Activated naive CD8-positive, alpha-beta T cell (primary cell): Measurements from ENCODE around the gene MBD3L5.

Experiments used
- H3K27ac Mint-ChIP-seq: one replicate; pipeline ENCODE4 v1.8.0; 2021; ENCODE audit warnings: mixed read lengths
- H3K27me3 Mint-ChIP-seq: one replicate; pipeline ENCODE4 v1.8.0; 2021; ENCODE audit warnings: mixed read lengths
- H3K36me3 Mint-ChIP-seq: one replicate; pipeline ENCODE4 v1.8.0; 2021; ENCODE audit warnings: mixed read lengths
- H3K4me1 Mint-ChIP-seq: one replicate; pipeline ENCODE4 v1.8.0; 2021; ENCODE audit warnings: low read depth, mixed read lengths
- H3K4me3 Mint-ChIP-seq: one replicate; pipeline ENCODE4 v1.8.0; 2021; ENCODE audit warnings: mild to moderate bottlenecking, mixed read lengths
- H3K9me3 Mint-ChIP-seq: one replicate; pipeline ENCODE4 v1.8.0; 2021; ENCODE audit warnings: low read depth, mixed read lengths

MBD3L5 gene

GRCh38 chr19:7067716-7068115 is 37.3 kb downstream of the MBD3L5 start:
- H3K27ac Mint-ChIP-seq, result no peak overlapping the region
- no peaks in the 10 kb centered on the region for H3K9me3 Mint-ChIP-seq
- H3K4me3 Mint-ChIP-seq, result no peak overlapping the region
- H3K36me3 Mint-ChIP-seq, result no peaks in the 10 kb centered on the region
- H3K4me1 Mint-ChIP-seq, result peaks cover 22% of the 10 kb centered on the region
- H3K27me3 Mint-ChIP-seq, result no peaks in the 10 kb centered on the region

- H3K27ac Mint-ChIP-seq, result peak overlapping the region; percentile 95
- H3K4me3 Mint-ChIP-seq, result peak overlapping the region; percentile 95
- H3K9me3 Mint-ChIP-seq, result no peaks in the 10 kb centered on the region
- peaks cover 22% of the 10 kb centered on the region for H3K4me1 Mint-ChIP-seq
- no peaks in the 10 kb centered on the region for H3K27me3 Mint-ChIP-seq
- H3K36me3 Mint-ChIP-seq, result no peaks in the 10 kb centered on the region
Observed at GRCh38 chr19:7068599-7068998, 38.2 kb downstream of the MBD3L5 start.

- Mint-ChIP-seq H3K27me3 (no peaks in the 10 kb centered on the region), H3K4me3 (peak within 1 kb of the TSS; percentile 95), H3K36me3 (peaks cover 2% of the 10 kb centered on the region), H3K27ac (peak within 1 kb of the TSS; percentile 95), H3K9me3 (no peaks in the 10 kb centered on the region), H3K4me1 (peaks cover 22% of the 10 kb centered on the region)
Observed at GRCh38 chr19:7069042-7069903, 38.9 kb downstream of the MBD3L5 start, which contains the start of gene ZNF557. TSS of gene ZNF557 (plus strand) at chr19:7069703. CDS start at chr19:7075075, 5,372 bp downstream.

- Mint-ChIP-seq H3K36me3 (peaks cover 4% of the 10 kb centered on the region), H3K27ac (peak overlapping the region; percentile 80), H3K4me3 (peak overlapping the region; percentile 95), H3K27me3 (no peaks in the 10 kb centered on the region), H3K4me1 (peaks cover 25% of the 10 kb centered on the region), H3K9me3 (no peaks in the 10 kb centered on the region)
Observed at GRCh38 chr19:7069904-7070226, 39.5 kb downstream of the MBD3L5 start.

- Mint-ChIP-seq H3K9me3 (no peaks in the 10 kb centered on the region), H3K4me1 (peaks cover 25% of the 10 kb centered on the region), H3K27me3 (no peaks in the 10 kb centered on the region), H3K36me3 (peaks cover 18% of the 10 kb centered on the region), H3K4me3 (peak overlapping the region; percentile 49), H3K27ac (peak overlapping the region; percentile 25)
Observed at GRCh38 chr19:7072541-7072940, 42.2 kb downstream of the MBD3L5 start.

GRCh38 chr19:7074705-7075282 is 44.4 kb downstream of the MBD3L5 start:
- H3K27me3 Mint-ChIP-seq, result no peaks in the 10 kb centered on the region
- peaks cover 20% of the 10 kb centered on the region for H3K4me1 Mint-ChIP-seq
- H3K27ac Mint-ChIP-seq, result peak overlapping the region; percentile 70
- peaks cover 8% of the 10 kb centered on the region for H3K9me3 Mint-ChIP-seq
- peaks cover 34% of the 10 kb centered on the region for H3K36me3 Mint-ChIP-seq
- no peak overlapping the region for H3K4me3 Mint-ChIP-seq

- H3K4me1 Mint-ChIP-seq, result peaks cover 12% of the 10 kb centered on the region
- peaks cover 8% of the 10 kb centered on the region for H3K9me3 Mint-ChIP-seq
- peaks cover 42% of the 10 kb centered on the region for H3K36me3 Mint-ChIP-seq
Observed at GRCh38 chr19:7076151-7076550, 45.8 kb downstream of the MBD3L5 start.

GRCh38 chr19:7078008-7078407 is 47.6 kb downstream of the MBD3L5 start:
- H3K4me3 Mint-ChIP-seq, result peak overlapping the region; percentile 3
- H3K4me1 Mint-ChIP-seq, result peaks cover 4% of the 10 kb centered on the region
- H3K9me3 Mint-ChIP-seq, result peaks cover 14% of the 10 kb centered on the region
- no peaks in the 10 kb centered on the region for H3K27me3 Mint-ChIP-seq
- H3K36me3 Mint-ChIP-seq, result peaks cover 56% of the 10 kb centered on the region
- no peak overlapping the region for H3K27ac Mint-ChIP-seq

More at GRCh38 chr19:7076151-7076550, 45.8 kb downstream of the MBD3L5 start:
- H3K4me3 Mint-ChIP-seq, result no peak overlapping the region
- no peaks in the 10 kb centered on the region for H3K27me3 Mint-ChIP-seq
- H3K27ac Mint-ChIP-seq, result no peak overlapping the region
